NOMO-1 treated with dmso at 0.1 percent for 144 hours (cell line): Measurements from ENCODE around the gene BTBD10.
"Not testable (repeated sequence)": the region's sequence is repeated elsewhere in the genome, so short reads cannot be mapped to it uniquely, and the experiment has no call there.

Experiments used
- DNase-seq: peaks from one replicate; lab custom pipeline; 2025; ENCODE audit not compliant: unreplicated experiment; lab: John Stamatoyannopoulos, UW

Gene BTBD10

GRCh38 chr11:13440100-13440855, 22.7 kb downstream of the BTBD10 start:
- DNase-seq = no peak

GRCh38 chr11:13438291-13438690, 24.7 kb downstream of the BTBD10 start:
- no peak for DNase-seq

- not testable (repeated sequence) for DNase-seq
These were observed 26.2 kb downstream of the BTBD10 start for GRCh38 chr11:13436836-13437235.

GRCh38 chr11:13434247-13435205, 28.5 kb downstream of the BTBD10 start:
- no peak for DNase-seq

- no peak for DNase-seq
These were observed 29.6 kb downstream of the BTBD10 start for GRCh38 chr11:13433437-13433836.

- DNase-seq = no peak
These were observed 33.2 kb downstream of the BTBD10 start for GRCh38 chr11:13429836-13430235.

GRCh38 chr11:13429288-13429687, 33.7 kb downstream of the BTBD10 start:
- no peak for DNase-seq

- DNase-seq = no peak
These were observed 35.6 kb downstream of the BTBD10 start for GRCh38 chr11:13427440-13427839.

GRCh38 chr11:13423372-13423771, 39.6 kb downstream of the BTBD10 start:
- no peak for DNase-seq

GRCh38 chr11:13421561-13421960, 41.5 kb downstream of the BTBD10 start:
- DNase-seq = no peak

GRCh38 chr11:13415201-13415600, 47.8 kb downstream of the BTBD10 start:
- no peak for DNase-seq

GRCh38 chr11:13405220-13405619, 57.8 kb downstream of the BTBD10 start:
- DNase-seq = no peak

- DNase-seq = not testable (repeated sequence)
These were observed 64.7 kb downstream of the BTBD10 start for GRCh38 chr11:13398335-13398734.

GRCh38 chr11:13391217-13391616, 71.8 kb downstream of the BTBD10 start:
- no peak for DNase-seq

GRCh38 chr11:13388741-13389140, 74.3 kb downstream of the BTBD10 start:
- DNase-seq = no peak

GRCh38 chr11:13386567-13386966, 76.5 kb downstream of the BTBD10 start:
- DNase-seq = no peak

- no peak for DNase-seq
These were observed 77.9 kb downstream of the BTBD10 start for GRCh38 chr11:13384908-13385640.

GRCh38 chr11:13382751-13383150, 80.3 kb downstream of the BTBD10 start:
- DNase-seq = no peak

- DNase-seq = no peak
These were observed 82.3 kb downstream of the BTBD10 start for GRCh38 chr11:13380731-13381130.

- no peak for DNase-seq
These were observed 84.7 kb downstream of the BTBD10 start for GRCh38 chr11:13378316-13378715.

GRCh38 chr11:13376838-13377237, 86.2 kb downstream of the BTBD10 start:
- no peak for DNase-seq
